ENCODE data around the gene GDF15. TPM values are rescaled to one million over a fixed set of nuclear protein-coding genes. Genes with fewer than 3 reads are reported as not detected.
"Not testable (repeated sequence)": the region's sequence is repeated elsewhere in the genome, so short reads cannot be mapped to it uniquely, and the experiment has no call there.

GDF15 gene
- total RNA-seq, 1 donor from 2014 or later = 8.9 TPM

DNA sequence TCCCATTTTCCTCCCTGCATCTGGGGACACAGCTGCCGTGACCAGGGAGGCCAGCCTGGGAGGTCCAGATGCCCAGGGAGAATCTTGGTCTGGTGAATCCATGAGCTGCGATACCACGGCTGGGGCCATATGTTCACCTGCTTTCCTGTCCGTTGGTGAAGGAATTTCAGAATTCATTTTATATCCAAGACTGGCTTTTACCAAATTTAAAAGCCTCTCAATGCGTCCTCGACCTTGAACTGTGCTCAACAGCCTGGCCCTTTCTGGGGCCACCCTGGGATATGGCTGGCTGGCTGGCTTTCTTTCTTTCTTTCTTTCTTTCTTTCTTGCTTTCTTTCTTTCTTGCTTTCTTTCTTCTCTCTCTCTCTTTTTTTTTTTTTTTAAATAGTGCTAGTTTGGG lies 22.2 kb upstream of the GDF15 start:
- H3K9me3 Mint-ChIP-seq (ENCODE audit: unreplicated experiment) = peaks cover 8% of the 10 kb centered on the region
- peaks cover 10% of the 10 kb centered on the region for H3K36me3 Mint-ChIP-seq (ENCODE audit: unreplicated experiment)
- H3K27me3 Mint-ChIP-seq (ENCODE audit: unreplicated experiment) = peaks cover 8% of the 10 kb centered on the region
- DNase-seq = no peak
- H3K27ac Mint-ChIP-seq (ENCODE audit: unreplicated experiment) = no peak overlapping the region
- TF ChIP-seq, protein P1, sequence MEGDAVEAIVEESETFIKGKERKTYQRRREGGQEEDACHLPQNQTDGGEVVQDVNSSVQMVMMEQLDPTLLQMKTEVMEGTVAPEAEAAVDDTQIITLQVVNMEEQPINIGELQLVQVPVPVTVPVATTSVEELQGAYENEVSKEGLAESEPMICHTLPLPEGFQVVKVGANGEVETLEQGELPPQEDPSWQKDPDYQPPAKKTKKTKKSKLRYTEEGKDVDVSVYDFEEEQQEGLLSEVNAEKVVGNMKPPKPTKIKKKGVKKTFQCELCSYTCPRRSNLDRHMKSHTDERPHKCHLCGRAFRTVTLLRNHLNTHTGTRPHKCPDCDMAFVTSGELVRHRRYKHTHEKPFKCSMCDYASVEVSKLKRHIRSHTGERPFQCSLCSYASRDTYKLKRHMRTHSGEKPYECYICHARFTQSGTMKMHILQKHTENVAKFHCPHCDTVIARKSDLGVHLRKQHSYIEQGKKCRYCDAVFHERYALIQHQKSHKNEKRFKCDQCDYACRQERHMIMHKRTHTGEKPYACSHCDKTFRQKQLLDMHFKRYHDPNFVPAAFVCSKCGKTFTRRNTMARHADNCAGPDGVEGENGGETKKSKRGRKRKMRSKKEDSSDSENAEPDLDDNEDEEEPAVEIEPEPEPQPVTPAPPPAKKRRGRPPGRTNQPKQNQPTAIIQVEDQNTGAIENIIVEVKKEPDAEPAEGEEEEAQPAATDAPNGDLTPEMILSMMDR (IDR thresholded peaks at IDR 0.05; ENCODE audit: partially characterized antibody, unreplicated experiment) = no peak
- no peak overlapping the region for H3K4me3 Mint-ChIP-seq (ENCODE audit: unreplicated experiment)
- H3K4me1 Mint-ChIP-seq (ENCODE audit: low read depth, unreplicated experiment) = peaks cover 4% of the 10 kb centered on the region

DNA sequence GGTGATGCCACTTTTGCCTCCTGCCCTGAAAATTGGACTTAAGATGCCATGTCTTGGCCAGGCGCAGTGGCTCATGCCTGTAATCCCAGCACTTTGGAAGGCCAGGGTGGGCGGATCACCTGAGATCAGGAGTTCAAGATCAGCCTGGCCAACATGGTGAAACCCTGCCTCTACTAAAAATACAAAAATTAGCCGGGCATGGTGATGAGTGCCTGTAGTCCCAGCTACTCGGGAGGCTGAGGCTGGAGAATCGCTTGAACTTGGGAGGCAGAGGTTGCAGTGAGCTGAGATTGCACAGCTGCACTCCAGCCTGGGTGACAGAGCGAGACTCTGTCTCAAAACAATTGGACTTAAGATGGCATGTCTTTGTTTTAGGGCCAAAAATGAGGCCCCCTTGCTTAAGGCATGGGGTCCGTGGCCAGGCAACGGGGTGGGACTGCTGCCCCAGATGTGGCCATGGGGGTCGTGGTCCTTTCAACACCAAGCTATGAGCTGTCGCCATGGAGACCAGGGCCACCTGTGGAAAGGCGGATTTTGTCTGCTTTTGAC lies 21.6 kb upstream of the GDF15 start:
- H3K27me3 Mint-ChIP-seq (ENCODE audit: unreplicated experiment); DNase-seq; H3K4me1 Mint-ChIP-seq (ENCODE audit: low read depth, unreplicated experiment); H3K27ac Mint-ChIP-seq (ENCODE audit: unreplicated experiment); H3K36me3 Mint-ChIP-seq (ENCODE audit: unreplicated experiment); H3K4me3 Mint-ChIP-seq (ENCODE audit: unreplicated experiment); H3K9me3 Mint-ChIP-seq (ENCODE audit: unreplicated experiment): not testable (repeated sequence)

DNA sequence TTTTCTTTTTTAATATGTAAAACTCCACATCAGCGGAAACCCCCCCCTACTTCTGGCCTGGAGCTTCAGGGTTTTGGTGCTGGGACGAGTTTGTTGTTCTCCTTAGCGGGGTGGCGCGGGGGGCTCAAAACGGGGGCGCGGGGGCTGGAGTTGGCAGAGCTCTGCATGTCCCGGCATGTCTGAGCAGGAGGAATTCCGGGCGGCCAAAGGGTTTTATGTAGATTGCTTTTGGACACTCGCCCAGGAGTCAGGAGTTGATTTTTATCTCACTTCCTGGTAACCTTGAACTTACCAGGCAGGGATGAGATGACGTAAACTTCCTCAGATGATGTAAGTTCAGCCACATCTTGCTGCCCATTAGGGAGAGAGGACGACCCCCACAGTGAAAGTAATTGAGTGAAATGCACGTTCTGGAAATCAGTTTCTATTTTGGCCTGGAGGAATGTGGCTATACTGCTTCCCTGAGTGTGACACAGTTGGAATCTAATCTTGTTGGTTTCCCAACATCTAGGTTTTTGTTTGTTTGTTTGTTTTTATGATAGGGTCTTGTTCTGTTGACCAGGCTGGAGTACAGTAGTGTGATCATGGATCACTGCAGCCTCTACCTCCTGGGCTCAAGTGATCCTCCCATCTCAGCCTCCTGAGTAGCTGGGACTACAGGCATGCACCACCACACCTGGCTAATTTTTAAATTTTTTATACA lies 21.0 kb upstream of the GDF15 start:
- Mint-ChIP-seq H3K4me1 (ENCODE audit: low read depth, unreplicated experiment) (peaks cover 6% of the 10 kb centered on the region), H3K36me3 (ENCODE audit: unreplicated experiment) (peaks cover 6% of the 10 kb centered on the region), H3K9me3 (ENCODE audit: unreplicated experiment) (peaks cover 10% of the 10 kb centered on the region), H3K27me3 (ENCODE audit: unreplicated experiment) (peaks cover 4% of the 10 kb centered on the region), H3K4me3 (ENCODE audit: unreplicated experiment) (no peak overlapping the region), H3K27ac (ENCODE audit: unreplicated experiment) (peak overlapping the region; percentile 52)
- TF ChIP-seq, protein P1 (IDR thresholded peaks at IDR 0.05; ENCODE audit: partially characterized antibody, unreplicated experiment) = no peak
- DNase-seq = no peak

DNA sequence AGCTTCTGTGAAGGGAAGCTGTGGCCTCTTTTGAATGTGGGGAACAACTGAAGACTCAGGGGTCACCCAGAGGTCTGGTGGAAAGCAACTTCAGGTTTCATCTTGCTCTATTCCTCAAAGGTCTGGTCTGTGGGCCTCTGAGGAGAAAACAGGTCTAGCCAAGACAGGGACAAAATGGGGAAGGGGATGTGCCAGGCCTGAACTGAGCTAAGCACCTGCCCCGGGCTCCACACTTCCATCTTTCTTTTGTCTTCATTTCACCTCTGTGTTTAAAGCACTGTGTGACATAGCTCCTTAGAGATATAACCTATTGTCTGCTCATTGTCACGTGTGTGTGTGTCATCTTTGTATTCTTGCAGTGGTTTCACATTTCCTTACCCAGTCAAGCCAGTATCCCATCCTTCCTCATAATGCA lies 19.9 kb upstream of the GDF15 start:
- peaks cover 6% of the 10 kb centered on the region for H3K36me3 Mint-ChIP-seq (ENCODE audit: unreplicated experiment)
- TF ChIP-seq, protein P1 (IDR thresholded peaks at IDR 0.05; ENCODE audit: partially characterized antibody, unreplicated experiment) = no peak
- no peak overlapping the region for H3K4me3 Mint-ChIP-seq (ENCODE audit: unreplicated experiment)
- H3K9me3 Mint-ChIP-seq (ENCODE audit: unreplicated experiment) = peaks cover 10% of the 10 kb centered on the region
- H3K27me3 Mint-ChIP-seq (ENCODE audit: unreplicated experiment) = peaks cover 4% of the 10 kb centered on the region
- no peak for DNase-seq
- H3K27ac Mint-ChIP-seq (ENCODE audit: unreplicated experiment) = no peak overlapping the region
- H3K4me1 Mint-ChIP-seq (ENCODE audit: low read depth, unreplicated experiment) = peaks cover 6% of the 10 kb centered on the region

DNA sequence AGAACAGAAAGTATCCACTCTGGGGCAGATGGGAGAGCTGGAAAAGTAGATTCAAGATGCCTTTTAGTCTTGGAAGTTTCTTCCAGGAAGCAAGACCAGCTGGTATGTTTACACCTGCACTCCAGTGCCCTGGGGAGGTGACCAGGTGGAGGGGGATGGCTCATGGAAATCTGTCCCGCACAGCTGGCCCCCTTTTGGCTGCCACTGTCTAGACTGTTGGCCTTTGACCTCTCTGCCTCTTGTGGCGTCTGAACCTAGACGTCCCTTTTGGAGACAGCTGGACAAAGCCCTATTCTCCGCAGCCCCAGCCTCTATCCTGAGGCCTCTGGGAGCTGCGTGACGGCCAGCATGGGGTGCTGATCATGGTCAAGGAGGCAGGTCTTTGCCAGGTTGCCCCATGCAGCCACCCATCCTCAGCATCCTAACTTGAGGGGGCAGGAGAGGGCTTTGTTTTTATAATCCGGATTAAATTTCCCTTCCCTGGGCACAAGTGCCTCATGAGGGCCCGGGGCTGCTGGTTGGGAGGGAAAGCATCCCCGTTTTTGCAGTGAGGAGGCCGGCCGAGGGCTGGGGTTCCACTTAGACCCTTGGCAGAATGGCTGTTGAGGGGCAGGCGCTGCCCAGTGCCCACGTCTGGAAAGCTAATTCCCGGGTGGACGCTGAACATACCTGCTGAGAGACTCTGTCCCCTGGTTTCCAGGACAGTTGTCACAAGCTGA lies 17.3 kb upstream of the GDF15 start:
- H3K27me3 Mint-ChIP-seq (ENCODE audit: unreplicated experiment) = peaks cover 4% of the 10 kb centered on the region

More for the DNA sequence above, 17.3 kb upstream of the GDF15 start:
- Mint-ChIP-seq H3K4me3 (ENCODE audit: unreplicated experiment) (no peak overlapping the region), H3K4me1 (ENCODE audit: low read depth, unreplicated experiment) (peaks cover 7% of the 10 kb centered on the region), H3K9me3 (ENCODE audit: unreplicated experiment) (peaks cover 10% of the 10 kb centered on the region), H3K36me3 (ENCODE audit: unreplicated experiment) (peaks cover 4% of the 10 kb centered on the region), H3K27ac (ENCODE audit: unreplicated experiment) (peak overlapping the region; percentile 43)
- peak; percentile 61 for DNase-seq
- TF ChIP-seq, protein P1 (IDR thresholded peaks at IDR 0.05; ENCODE audit: partially characterized antibody, unreplicated experiment) = no peak

Measured in glutamatergic neuron (in vitro differentiated cells).